ENCODE results near the gene PHLDB2. TPM values are rescaled to one million over a fixed set of nuclear protein-coding genes. Genes with fewer than 3 reads are reported as not detected.

The PHLDB2 gene
- total RNA-seq, 1 experiment from 2014 or later, result 143 TPM

GRCh38 chr3:111831840-111832239 lies 27.2 kb upstream of the PHLDB2 start:
- H3K4me2 ChIP-seq (ENCODE audit: low read length), result no peak overlapping the region
- no peak overlapping the region for H3K4me3 ChIP-seq (replicated peaks in 1 of 2; ENCODE audit: low read depth in 1 of 2, low read length in 2 of 2)
- peaks cover 0 to 4% of the 10 kb centered on the region in 2 experiments; a peak in 1 of 4 replicates for H3K4me1 ChIP-seq (ENCODE audit: control insufficient read depth in 1 of 2, insufficient read depth in 2 of 2, low read length in 2 of 2)
- no peak overlapping the region for H3K27ac ChIP-seq (ENCODE audit: low read depth, low read length)
- H3K9me2 ChIP-seq (ENCODE audit: insufficient read depth), result no peaks in the 10 kb centered on the region
- BruUV-seq (replicated peaks), result no TSS peak
- ChIA-PET POLR2A (no interaction called here), CTCF (no interaction called here), RAD21 (ENCODE audit: low non-redundant PET in 1 of 2, low total read pairs in 2 of 2, uncharacterized antibody in 2 of 2, unreplicated experiment in 2 of 2) (no interaction called here)
- H3K9ac ChIP-seq (ENCODE audit: low read length), result no peak overlapping the region
- H3K27me3 ChIP-seq (ENCODE audit: insufficient read depth, low read length), result no peaks in the 10 kb centered on the region
- no peaks in the 10 kb centered on the region for H4K20me1 ChIP-seq (ENCODE audit: insufficient read depth)
- no peaks in the 10 kb centered on the region for H3K9me3 ChIP-seq (ENCODE audit: control insufficient read depth in 1 of 2, insufficient read depth in 1 of 2, low read depth in 1 of 2, low read length in 2 of 2)
- intact Hi-C loops (cut with micrococcal nuclease), result no loop called here
- no peak for TF ChIP-seq ATF3 (IDR thresholded peaks at IDR 0.05)
- no peak for TF ChIP-seq REST (IDR thresholded peaks at IDR 0.05; ENCODE audit: low read depth)
- no peak for TF ChIP-seq CTCF (IDR thresholded peaks at IDR 0.05 in 2 of 3, conservative IDR thresholded peaks at IDR 0.05 in 1 of 3; ENCODE audit: borderline replicate concordance in 1 of 3, insufficient read depth in 1 of 3, low read depth in 2 of 3, low read length in 2 of 3)
- no peak for TF ChIP-seq TCF7L2 (IDR thresholded peaks at IDR 0.05; ENCODE audit: borderline replicate concordance, extremely low read depth, insufficient read depth, insufficient read length)
- no peak for TF ChIP-seq ZBTB33 (IDR thresholded peaks at IDR 0.05; ENCODE audit: extremely low read depth, insufficient replicate concordance, low read length)
- no peak for TF ChIP-seq FOSL1 (IDR thresholded peaks at IDR 0.05; ENCODE audit: low read depth)
- TF ChIP-seq POLR2A (IDR thresholded peaks at IDR 0.05; ENCODE audit: borderline replicate concordance, extremely low read depth, insufficient read depth, insufficient read length), result no peak
- TF ChIP-seq CEBPB (IDR thresholded peaks at IDR 0.05; ENCODE audit: low read depth), result no peak
- no peak for TF ChIP-seq EZH2phosphoT487 (IDR thresholded peaks at IDR 0.05; ENCODE audit: borderline replicate concordance)
- no peak for TF ChIP-seq SP1 (IDR thresholded peaks at IDR 0.05; ENCODE audit: low read depth)
- no peak for TF ChIP-seq EZH2 (IDR thresholded peaks at IDR 0.05)
- TF ChIP-seq JUND (IDR thresholded peaks at IDR 0.05), result no peak
- no peak for TF ChIP-seq POLR2AphosphoS5 (IDR thresholded peaks at IDR 0.05; ENCODE audit: low read depth, low read length)
- TF ChIP-seq ZNF274 (IDR thresholded peaks at IDR 0.05; ENCODE audit: low read depth, low read length), result no peak
- no peak for TF ChIP-seq YY1 (IDR thresholded peaks at IDR 0.05; ENCODE audit: extremely low read depth, insufficient replicate concordance, low read depth, low read length)
- no peak for TF ChIP-seq MAX (IDR thresholded peaks at IDR 0.05)
- no peak for TF ChIP-seq EGR1 (IDR thresholded peaks at IDR 0.05; ENCODE audit: low read depth)
- TF ChIP-seq ELF1 (IDR thresholded peaks at IDR 0.05; ENCODE audit: borderline replicate concordance, low read depth), result no peak
- no peak for TF ChIP-seq CBX3 (IDR thresholded peaks at IDR 0.05; ENCODE audit: low read depth)
- TF ChIP-seq SIN3A (IDR thresholded peaks at IDR 0.05; ENCODE audit: low read depth), result no peak
- ATAC-seq (peak; percentile 47), DNase-seq (ENCODE audit: low read depth, low spot score) (no peak)
- H3K79me2 ChIP-seq (ENCODE audit: insufficient read depth, low read length), result no peaks in the 10 kb centered on the region
- peak overlapping the region; percentile 13 for H2AFZ ChIP-seq (ENCODE audit: low read depth, low read length, poor library complexity, severe bottlenecking)
- no peaks in the 10 kb centered on the region for H3K36me3 ChIP-seq (ENCODE audit: control insufficient read depth in 1 of 2, insufficient read depth in 2 of 2, low read length in 2 of 2)
